Right renal pelvis (tissue), 4 donors: ENCODE measurements around the gene GRHL1. TPM values are rescaled to one million over a fixed set of nuclear protein-coding genes. Genes with fewer than 3 reads are reported as not detected.

Experiments used
- DNase-seq, 4 donors: peaks; one replicate each; pipeline ENCODE4 v3.0.0-alpha.2; 2013; ENCODE audit warnings: low read depth in 4 of 4, low spot score in 3 of 4, missing footprints in 1 of 4
- polyA plus RNA-seq, 4 donors: library from polyadenylated mRNA; unstranded; fragments of 120-200 nt; gene quantifications; one replicate each; pipeline ENCODE4 v1.2.1, GENCODE V29; 2013; ENCODE audit not compliant: insufficient read length in 4 of 4

GRHL1 gene
- polyA plus RNA-seq, 4 donors = 5.0 to 8.1 (median 5.6) TPM

DNA sequence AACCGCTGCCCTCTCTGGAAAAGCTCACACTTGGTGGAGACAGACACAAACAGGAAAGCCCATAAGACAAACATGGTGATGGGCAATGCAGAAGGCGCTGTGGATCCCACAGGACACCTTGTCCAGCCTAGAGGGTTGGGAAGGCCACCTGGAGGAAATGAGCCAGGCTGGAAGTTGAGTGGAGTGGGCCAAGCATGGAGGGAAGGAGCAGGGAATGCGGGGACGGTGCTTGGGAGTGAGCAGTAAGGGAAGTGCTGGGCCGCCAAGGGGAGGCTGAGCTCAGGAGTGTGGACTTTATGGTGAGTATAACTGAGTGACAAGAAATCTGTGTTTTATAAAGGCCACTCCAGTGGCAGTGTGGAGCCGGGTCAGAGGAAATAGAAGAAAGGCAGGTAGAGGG lies 2.8 kb upstream of the GRHL1 start:
- DNase-seq = no peak

DNA sequence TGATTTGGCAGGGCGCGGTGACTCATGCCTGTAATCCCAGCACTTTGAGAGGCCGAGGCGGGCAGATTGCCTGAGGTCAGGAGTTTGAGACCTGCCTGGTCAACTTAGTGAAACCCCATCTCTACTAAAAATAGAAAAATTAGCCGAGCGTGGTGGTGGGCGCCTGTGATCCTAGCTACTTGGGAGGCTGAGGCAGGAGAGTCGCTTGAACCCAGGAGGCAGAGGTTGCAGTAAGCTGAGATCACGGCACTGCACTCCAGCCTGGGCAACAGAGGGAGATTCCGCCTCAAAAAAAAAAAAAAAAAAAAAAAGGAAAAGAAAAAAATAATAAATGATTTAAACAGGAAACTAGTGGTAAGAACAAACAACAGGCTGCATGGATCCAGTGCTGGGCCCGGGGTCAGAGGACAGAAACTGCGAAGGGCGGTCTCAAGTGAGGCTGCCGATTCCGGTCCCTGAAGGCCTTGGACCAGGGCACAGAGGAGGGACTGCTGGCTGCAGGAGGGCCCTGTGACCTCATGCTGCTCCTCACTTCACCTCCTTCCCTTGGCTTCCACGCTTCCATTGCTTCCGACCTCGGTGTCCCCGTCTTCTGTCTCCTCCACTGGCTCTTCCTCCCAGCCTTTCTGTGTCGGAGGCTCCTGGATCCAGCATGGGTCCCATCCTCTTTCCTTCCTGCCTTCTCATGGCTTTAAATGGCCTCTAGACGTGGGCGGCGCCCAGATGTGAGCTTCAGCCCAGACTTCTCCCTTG lies 2.1 kb upstream of the GRHL1 start:
- DNase-seq = no peak

DNA sequence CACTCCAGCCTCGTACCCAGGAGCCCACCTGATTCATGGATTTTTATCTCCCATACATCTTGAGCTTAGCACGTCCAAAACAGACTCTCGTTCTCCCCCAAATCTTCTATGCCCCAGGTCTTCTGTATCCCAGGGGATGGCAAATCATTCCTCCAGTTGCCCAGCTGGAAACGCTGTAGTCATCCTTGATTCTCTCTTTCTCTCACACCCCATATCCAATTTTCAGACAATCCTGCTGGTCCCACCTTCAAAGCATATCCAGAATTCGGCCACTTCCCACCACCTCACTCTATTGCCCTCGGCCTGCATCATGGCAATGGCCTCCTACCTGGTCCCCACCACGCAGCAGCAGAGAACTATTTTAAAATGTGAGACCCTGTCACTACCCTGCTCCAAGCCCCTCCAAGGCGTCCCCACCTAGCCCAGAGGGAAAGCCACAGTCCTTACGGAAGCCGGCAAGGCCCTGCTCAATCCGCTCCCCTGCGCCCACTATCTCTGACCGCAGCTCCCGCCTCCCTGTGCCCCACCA lies 1.4 kb upstream of the GRHL1 start:
- DNase-seq = no peak

- DNase-seq = peak in 1 of 4 donors; percentile 35
Measured at GRCh38 chr2:9950521-9951271, 797 bp upstream of the GRHL1 start.

- DNase-seq = no peak
Measured at GRCh38 chr2:9951272-9951521, 296 bp upstream of the GRHL1 start.

DNA sequence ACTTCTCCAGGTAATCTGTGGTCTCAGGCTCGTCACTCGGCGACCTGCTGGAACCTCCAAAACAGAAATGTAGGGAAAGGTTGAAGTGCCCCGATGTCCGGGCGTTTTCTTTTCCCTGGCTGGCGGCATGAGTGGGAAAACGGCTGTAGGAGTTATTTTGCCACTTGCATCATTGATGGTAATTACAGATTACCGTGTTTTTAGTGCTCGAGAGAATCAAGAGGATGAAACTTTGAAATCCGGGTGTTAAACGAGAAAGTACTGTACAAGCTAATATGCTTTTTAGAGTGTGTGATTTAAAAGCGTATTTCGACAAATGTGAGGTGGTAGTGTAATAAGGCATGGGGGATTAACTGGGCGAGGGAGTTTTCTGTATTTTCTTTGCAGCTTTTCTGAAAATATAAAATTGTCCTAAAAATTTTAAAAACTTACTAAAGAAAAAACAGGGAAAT lies 819 bp downstream of the GRHL1 start:
- no peak for DNase-seq

DNA sequence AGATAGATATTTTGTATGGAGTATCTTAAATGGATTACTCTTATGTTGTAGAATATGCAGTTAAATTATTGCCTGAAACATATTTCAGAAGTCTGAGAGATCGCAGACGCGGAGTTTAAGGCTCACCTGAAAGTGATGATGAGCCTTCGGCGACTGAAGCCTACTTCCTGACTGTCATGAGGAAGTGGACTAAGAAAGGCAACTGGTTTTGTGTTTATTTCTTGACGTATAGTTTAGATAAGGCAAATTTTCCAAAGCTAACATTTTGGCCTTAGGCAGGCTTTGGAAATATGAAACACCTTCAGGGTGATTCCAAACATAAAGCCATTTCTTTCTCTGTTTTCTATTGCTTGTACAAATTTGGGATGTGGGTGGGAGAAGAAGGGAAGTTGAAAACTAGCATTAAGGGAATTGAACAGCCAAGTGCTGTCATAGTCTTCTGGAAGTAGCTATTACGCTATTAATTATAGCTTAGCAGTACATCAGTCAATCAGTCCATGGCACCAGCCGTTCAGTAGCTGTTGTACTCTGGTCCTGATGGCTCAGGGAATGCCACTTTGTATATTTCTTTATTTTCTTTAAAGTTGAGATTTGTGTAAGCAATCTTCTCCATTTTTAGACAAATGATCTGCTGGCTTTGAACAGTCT lies 1.5 kb downstream of the GRHL1 start:
- no peak for DNase-seq

DNA sequence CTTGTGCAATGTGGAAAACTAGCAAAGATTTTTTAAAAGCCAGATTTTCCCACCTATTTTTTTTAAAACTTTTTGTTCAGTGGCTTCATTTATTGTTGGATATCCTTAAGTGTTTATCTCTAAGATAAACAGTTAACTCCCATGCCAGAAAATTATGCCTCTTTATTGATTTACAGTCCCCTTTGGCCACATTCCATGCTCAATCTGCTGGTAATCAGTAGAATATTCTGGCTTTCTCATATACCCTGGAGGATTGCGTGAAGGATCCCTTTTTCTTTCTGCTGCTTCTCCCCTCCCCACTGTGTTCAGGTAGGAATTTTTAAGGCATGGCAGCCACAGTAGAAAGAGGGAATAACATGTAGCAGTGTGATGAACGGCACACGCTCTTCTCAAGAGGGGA lies 2.6 kb downstream of the GRHL1 start:
- DNase-seq = no peak

DNA sequence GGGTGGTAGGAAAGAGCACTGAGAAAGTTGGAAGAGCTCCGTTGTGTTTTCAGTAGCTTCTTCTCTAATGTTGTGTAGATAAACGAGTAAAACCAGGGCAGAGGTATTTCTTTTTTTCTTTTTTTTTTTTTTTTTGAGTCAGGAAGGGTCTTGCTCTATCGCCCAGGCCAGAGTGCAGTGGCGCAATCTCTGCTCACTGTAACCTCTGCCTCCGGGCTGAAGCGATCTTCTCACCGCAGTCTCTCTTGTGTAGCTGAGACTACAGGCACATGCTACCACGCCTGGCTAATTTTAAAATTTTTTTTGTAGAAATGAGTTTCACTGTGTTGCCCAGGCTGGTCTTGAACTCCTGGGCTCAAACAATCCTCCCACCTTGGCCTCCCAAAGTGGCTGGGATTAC lies 6.6 kb downstream of the GRHL1 start:
- DNase-seq = no peak

GRCh38 chr2:9959262-9959661 lies 7.8 kb downstream of the GRHL1 start:
- DNase-seq = no peak

DNA sequence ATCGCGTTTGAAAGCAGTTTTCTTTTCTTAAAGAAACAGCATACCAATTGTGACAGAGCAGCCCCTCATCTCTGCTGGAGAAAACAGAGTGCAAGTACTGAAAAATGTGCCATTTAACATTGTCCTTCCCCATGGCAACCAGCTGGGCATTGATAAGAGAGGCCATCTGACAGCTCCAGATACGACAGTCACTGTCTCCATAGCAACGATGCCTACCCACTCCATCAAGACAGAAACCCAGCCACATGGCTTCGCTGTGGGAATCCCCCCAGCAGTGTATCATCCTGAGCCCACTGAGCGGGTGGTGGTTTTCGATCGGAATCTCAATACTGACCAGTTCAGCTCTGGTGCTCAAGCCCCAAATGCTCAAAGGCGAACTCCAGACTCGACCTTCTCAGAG lies 9.5 kb downstream of the GRHL1 start:
- no peak for DNase-seq

DNA sequence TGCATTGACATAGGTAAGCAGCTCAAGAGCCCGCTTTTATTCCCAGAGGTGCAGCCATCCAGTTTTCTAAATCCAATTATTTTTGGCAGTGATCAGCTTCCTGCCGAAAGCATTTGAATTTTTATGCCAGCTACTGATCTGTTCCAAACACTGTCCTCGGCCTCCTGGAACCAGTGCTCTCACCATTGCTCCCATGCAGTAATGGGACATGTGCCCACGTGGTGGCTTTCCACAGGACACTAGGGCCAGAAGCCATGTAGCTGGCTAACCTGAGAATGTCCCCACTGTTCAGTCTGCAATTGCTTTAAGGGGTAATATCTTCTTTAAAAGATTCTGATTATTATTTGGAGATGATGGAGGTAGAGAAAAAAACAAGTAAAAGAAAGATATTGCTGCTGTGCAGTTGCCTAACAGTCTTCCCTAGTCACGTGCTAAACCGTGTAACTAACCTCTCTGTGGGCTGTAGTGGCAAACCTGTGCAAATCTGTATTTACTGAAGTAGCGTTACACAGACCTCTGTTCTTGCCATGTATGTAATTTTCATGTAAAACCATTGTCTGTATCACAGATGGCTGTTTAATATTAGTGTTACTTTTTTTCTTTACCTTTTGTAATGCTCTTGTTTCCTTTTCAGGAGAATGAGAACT lies 13.0 kb downstream of the GRHL1 start:
- no peak for DNase-seq

- no peak for DNase-seq
Measured at GRCh38 chr2:9965119-9965822, 13.8 kb downstream of the GRHL1 start.

- no peak for DNase-seq
Measured at GRCh38 chr2:9966491-9967022, 15.1 kb downstream of the GRHL1 start.

GRCh38 chr2:9967053-9967775 lies 15.7 kb downstream of the GRHL1 start:
- no peak for DNase-seq

DNA sequence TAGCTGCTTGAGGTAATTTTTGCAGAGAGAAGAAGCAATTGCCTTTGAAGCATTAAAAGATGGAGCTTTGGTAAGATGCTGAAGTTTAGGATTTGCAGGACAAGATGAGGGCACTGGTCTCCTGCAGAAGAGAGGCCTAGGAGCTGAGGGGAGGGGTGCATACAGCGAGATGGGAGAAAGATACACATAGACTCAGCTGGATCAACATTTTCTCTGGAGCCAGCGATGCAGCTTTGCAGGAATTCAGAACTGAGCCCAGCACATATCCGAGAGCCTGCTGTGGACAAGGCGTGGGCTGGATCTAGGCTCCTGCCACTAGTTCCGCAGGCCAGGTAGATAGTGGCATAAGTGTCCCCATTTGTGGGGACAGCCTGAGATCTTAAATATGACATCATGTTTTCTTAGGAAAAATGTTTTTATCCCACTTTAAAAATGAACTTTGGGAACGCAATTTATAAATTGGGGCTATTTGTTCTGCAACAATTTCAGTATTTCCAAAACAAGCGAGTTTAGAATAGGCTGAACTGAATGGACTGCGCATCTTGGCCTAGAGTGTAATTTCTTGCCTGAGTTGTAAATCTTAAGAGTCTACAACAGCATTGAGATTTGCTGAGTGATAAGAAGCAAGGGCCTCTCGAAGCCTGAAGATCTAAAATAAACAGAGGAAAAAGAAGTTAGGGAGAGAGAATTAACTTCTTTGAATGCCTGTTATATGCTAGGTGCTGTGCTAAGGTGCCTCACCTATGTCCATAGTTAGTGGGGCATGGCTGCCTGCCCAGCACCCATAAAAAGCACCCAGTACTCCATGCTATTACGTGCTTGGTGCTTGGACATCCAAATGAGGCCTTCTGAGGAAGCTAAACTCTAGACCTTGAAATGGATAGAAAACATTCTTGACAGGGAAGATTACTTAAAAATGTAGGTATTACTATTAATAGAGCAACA lies 17.3 kb downstream of the GRHL1 start:
- no peak for DNase-seq

DNA sequence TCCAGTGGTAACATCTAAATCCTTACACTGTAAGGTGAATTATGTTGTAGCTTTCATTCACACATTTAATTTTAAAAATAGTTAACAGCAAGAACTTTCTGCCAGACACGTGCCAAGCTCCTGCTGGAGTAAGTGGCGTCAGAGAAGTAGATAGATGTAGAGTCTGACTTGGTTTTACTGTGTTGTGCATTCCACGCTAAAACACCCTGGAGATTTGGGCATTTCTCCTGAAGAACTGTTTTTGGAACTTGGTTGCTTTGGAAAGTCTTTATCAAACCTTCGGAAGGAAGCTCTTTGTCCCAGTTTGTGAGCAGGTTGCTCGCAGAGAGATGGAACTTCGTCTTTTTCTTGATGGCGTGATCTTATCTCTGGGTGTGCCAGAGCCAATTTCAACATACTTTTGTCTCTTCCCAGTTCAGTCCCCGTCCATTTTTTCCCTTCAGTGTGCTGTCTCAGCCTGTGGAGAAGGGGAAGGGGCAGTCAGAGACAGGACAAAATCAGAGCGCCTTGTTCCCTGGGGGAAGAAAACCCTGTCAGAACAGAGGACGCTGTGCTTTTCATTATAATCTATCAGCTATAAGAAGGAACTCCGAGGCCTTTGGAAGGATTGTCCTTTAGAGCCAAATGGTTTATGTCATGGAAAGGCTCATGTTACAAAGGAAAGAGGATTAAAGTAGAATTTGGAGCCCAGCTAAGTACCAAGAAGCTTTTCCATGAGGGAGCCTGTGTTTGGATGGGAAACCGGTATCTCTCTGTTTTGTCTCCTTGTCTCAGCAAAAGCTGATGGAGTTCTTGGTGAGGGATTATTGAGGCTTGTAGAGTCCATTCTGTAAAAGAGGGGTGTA lies 18.9 kb downstream of the GRHL1 start:
- DNase-seq = no peak
